Measurements from ENCODE around the gene FBXW4. TPM values are rescaled to one million over a fixed set of nuclear protein-coding genes. Genes with fewer than 3 reads are reported as not detected.

FBXW4 gene, protein sequence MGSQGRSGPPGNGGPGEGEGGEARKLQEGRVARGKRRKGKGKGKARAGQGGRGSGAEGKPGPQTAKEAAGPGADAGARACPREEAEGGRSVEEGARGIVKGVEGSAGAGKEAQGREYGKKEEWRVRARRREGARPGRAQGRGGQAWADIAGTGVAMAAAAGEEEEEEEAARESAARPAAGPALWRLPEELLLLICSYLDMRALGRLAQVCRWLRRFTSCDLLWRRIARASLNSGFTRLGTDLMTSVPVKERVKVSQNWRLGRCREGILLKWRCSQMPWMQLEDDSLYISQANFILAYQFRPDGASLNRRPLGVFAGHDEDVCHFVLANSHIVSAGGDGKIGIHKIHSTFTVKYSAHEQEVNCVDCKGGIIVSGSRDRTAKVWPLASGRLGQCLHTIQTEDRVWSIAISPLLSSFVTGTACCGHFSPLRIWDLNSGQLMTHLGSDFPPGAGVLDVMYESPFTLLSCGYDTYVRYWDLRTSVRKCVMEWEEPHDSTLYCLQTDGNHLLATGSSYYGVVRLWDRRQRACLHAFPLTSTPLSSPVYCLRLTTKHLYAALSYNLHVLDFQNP
- 60.9 and 85.2 TPM in 2 replicates for total RNA-seq

DNA sequence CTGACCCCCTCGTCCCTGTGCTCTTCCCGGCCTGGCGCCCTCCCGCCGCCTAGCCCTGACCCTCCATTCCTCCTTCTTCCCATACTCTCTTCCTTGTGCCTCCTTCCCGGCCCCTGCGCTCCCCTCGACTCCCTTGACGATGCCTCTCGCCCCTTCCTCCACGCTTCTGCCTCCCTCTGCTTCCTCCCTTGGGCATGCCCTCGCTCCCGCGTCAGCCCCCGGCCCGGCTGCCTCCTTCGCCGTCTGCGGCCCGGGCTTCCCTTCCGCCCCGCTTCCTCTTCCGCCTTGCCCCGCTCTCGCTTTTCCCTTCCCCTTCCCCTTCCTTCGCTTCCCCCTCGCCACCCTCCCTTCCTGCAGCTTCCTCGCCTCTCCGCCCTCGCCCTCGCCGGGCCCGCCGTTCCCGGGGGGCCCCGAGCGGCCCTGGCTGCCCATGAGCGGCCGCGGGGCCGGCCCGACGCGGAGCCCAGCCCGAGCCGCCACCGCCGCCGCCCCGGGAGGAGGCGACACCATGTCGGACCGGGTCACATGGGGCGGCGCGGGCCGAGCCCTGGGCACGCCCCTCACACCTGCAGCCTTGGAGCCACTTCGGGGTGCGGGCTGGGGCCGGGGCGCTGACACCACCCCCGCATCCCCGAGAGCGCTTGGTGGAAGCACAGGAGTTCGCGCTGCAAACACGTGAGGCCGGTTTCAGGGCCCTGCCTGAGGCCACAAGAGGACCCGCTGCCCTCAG, at the start of gene FBXW4:
Gene FBXW4 (minus strand): TSS at position 497 of the 730 bp plus-strand sequence. CDS start 65 bp downstream, at position 432.

DNA sequence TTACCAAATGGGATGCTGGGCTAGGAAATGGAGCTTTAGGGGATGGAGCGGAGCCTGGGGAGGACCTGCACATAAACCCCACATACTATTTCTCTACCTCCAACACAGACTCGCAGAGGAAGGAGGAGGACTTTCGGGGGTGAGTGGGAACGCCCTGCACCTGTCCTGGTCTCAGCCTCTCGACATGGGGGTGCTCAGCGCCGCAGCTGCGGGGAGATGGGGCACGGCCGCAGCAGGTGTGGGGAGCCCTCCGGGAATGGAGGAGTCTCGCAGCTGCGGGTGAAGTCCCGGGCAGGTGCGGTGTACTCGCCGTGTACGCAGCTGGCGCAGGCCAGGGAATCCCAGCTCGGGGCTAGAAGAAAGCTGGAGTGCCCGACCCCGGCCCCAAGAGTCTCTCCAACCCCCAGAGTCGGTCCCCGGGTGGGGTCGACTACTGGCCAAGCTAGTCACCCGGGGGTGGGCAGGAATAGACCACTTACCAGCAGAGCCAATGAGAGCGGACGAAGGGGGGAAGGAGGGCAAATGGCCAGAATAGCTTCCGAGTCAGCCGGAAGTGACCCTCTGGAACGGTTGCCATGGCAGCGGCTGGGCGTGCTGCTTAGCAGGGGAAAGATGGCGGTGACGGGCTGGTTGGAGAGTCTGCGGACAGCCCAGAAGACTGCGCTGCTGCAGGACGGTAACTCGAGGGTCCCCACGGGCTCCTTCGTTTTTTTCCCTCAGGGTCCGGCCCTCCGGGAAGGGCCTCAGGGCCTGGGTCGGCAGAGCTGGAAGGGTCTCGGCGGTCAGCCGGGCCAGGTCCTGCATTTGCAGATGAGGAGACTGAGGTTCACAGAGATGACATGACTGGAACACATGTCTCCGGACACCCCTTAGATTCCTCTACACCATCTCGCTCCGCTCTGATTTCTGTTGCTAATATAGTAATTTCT, 107.0 kb downstream of the FBXW4 start, which contains the start of the genes DPCD and POLL:
Gene DPCD (plus strand): TSS at position 597 of the 929 bp plus-strand sequence. CDS start 16 bp downstream, at position 613.
Gene POLL (minus strand): TSS at position 533 of the 929 bp plus-strand sequence. CDS start 897 bp downstream, outside the sequence.

Small RNAs within 50 kb of the gene (small RNA-seq; reads per million reads assigned to genes)
- gene MIR3158-1 (3.6 reads per million, percentile 88 among the genes with 10 or more reads in this experiment), gene RNU6-1165P (not detected)

Other genes starting within 250 kb of the FBXW4 start
- gene POLL, start 106.9 kb downstream of the FBXW4 start, total RNA-seq = 16.5 and 18.8 TPM in 2 replicates
- 29.8 and 31.1 TPM in 2 replicates for gene DPCD, start 106.8 kb downstream of the FBXW4 start, total RNA-seq
- not detected in 2 replicates for gene FGF8, start 80.9 kb upstream of the FBXW4 start, total RNA-seq
- gene NPM3, start 88.3 kb upstream of the FBXW4 start, total RNA-seq = 52.2 and 93.8 TPM in 2 replicates
- 82.3 and 124 TPM in 2 replicates for gene OGA, start 123.3 kb upstream of the FBXW4 start, total RNA-seq
- gene KCNIP2, start 148.6 kb upstream of the FBXW4 start, total RNA-seq = 0.65 and 2.4 TPM in 2 replicates

All from placental epithelial cell (primary cell).